Measurements from ENCODE around the gene SLC25A15. TPM values are rescaled to one million over a fixed set of nuclear protein-coding genes. Genes with fewer than 3 reads are reported as not detected.

The SLC25A15 gene
- total RNA-seq, 1 experiment from 2014 or later = 24.5 TPM

- ChIA-PET RAD21 (ENCODE audit: low non-redundant PET in 1 of 2, low total read pairs in 2 of 2, uncharacterized antibody in 2 of 2, unreplicated experiment in 2 of 2) (no interaction called here), CTCF (no interaction called here), POLR2A (no interaction called here)
- BruUV-seq (replicated peaks) = no TSS peak
- no peak overlapping the region for H3K4me2 ChIP-seq (ENCODE audit: low read length)
- no peak overlapping the region for H3K4me3 ChIP-seq (replicated peaks in 1 of 2; ENCODE audit: low read depth in 1 of 2, low read length in 2 of 2)
- H3K79me2 ChIP-seq (ENCODE audit: insufficient read depth, low read length) = no peaks in the 10 kb centered on the region
- H3K9ac ChIP-seq (ENCODE audit: low read length) = no peak overlapping the region
- TF ChIP-seq POLR2AphosphoS5 (IDR thresholded peaks at IDR 0.05; ENCODE audit: low read depth, low read length) (no peak), ZBTB33 (IDR thresholded peaks at IDR 0.05; ENCODE audit: extremely low read depth, insufficient replicate concordance, low read length) (no peak), JUND (IDR thresholded peaks at IDR 0.05) (no peak), SP1 (IDR thresholded peaks at IDR 0.05; ENCODE audit: low read depth) (no peak), EZH2phosphoT487 (IDR thresholded peaks at IDR 0.05; ENCODE audit: borderline replicate concordance) (no peak), CEBPB (IDR thresholded peaks at IDR 0.05; ENCODE audit: low read depth) (no peak), MAX (IDR thresholded peaks at IDR 0.05) (no peak), CBX3 (IDR thresholded peaks at IDR 0.05; ENCODE audit: low read depth) (no peak), ZNF274 (IDR thresholded peaks at IDR 0.05; ENCODE audit: low read depth, low read length) (no peak), POLR2A (IDR thresholded peaks at IDR 0.05; ENCODE audit: borderline replicate concordance, extremely low read depth, insufficient read depth, insufficient read length) (no peak), ELF1 (IDR thresholded peaks at IDR 0.05; ENCODE audit: borderline replicate concordance, low read depth) (no peak), YY1 (IDR thresholded peaks at IDR 0.05; ENCODE audit: extremely low read depth, insufficient replicate concordance, low read depth, low read length) (no peak), SIN3A (IDR thresholded peaks at IDR 0.05; ENCODE audit: low read depth) (no peak)
- no peaks in the 10 kb centered on the region for H4K20me1 ChIP-seq (ENCODE audit: insufficient read depth)
- ATAC-seq (no peak), DNase-seq (ENCODE audit: low read depth, low spot score) (no peak)
- no peaks in the 10 kb centered on the region for H3K27me3 ChIP-seq (ENCODE audit: insufficient read depth, low read length)
- intact Hi-C loops (cut with micrococcal nuclease) = no loop called here
- H3K27ac ChIP-seq (ENCODE audit: low read depth, low read length) = no peak overlapping the region
- no peaks in the 10 kb centered on the region for H3K9me3 ChIP-seq (ENCODE audit: control insufficient read depth in 1 of 2, insufficient read depth in 1 of 2, low read depth in 1 of 2, low read length in 2 of 2)
- H3K9me2 ChIP-seq (ENCODE audit: insufficient read depth) = no peaks in the 10 kb centered on the region
- H2AFZ ChIP-seq (ENCODE audit: low read depth, low read length, poor library complexity, severe bottlenecking) = no peak overlapping the region
- H3K36me3 ChIP-seq (ENCODE audit: control insufficient read depth in 1 of 2, insufficient read depth in 2 of 2, low read length in 2 of 2) = peaks cover 4 to 20% of the 10 kb centered on the region in 2 experiments; a peak in 3 of 4 replicates
- no peaks in the 10 kb centered on the region for H3K4me1 ChIP-seq (ENCODE audit: control insufficient read depth in 1 of 2, insufficient read depth in 2 of 2, low read length in 2 of 2)
Observed at GRCh38 chr13:40796649-40797048, 7.2 kb downstream of the SLC25A15 start.

Data from HCT116 (cell line).